Nephron progenitor cell (in vitro differentiated cells): ENCODE data around the gene RAB36.

Experiments
- DNase-seq: peaks from one replicate; pipeline ENCODE4 v3.0.0; 2021
- H3K27ac Mint-ChIP-seq: 2 replicates; pipeline ENCODE4 v1.8.0; 2021; ENCODE audit warnings: mild to moderate bottlenecking, moderate library complexity, mixed read lengths
- H3K27me3 Mint-ChIP-seq: 2 replicates; pipeline ENCODE4 v1.8.0; 2021; ENCODE audit warnings: mild to moderate bottlenecking, low read depth, mixed read lengths; ENCODE audit not compliant: poor library complexity
- H3K36me3 Mint-ChIP-seq: 2 replicates; pipeline ENCODE4 v1.8.0; 2021; ENCODE audit warnings: low read depth, mixed read lengths
- H3K4me1 Mint-ChIP-seq: 2 replicates; pipeline ENCODE4 v1.8.0; 2021; ENCODE audit warnings: mixed read lengths
- H3K4me3 Mint-ChIP-seq: 2 replicates; pipeline ENCODE4 v1.8.0; 2021; ENCODE audit warnings: mild to moderate bottlenecking, moderate library complexity, mixed read lengths
- H3K9me3 Mint-ChIP-seq: 2 replicates; pipeline ENCODE4 v1.8.0; 2021; ENCODE audit warnings: mild to moderate bottlenecking, moderate library complexity, mixed read lengths
- TF ChIP-seq, protein P1 (sequence below): fragments of 200-600 bp; sonication (generic); IDR thresholded peaks from 2 replicates; pipeline ENCODE4 v1.5.0; 2021; ENCODE audit warnings: antibody characterized with exemption

The RAB36 gene

DNA sequence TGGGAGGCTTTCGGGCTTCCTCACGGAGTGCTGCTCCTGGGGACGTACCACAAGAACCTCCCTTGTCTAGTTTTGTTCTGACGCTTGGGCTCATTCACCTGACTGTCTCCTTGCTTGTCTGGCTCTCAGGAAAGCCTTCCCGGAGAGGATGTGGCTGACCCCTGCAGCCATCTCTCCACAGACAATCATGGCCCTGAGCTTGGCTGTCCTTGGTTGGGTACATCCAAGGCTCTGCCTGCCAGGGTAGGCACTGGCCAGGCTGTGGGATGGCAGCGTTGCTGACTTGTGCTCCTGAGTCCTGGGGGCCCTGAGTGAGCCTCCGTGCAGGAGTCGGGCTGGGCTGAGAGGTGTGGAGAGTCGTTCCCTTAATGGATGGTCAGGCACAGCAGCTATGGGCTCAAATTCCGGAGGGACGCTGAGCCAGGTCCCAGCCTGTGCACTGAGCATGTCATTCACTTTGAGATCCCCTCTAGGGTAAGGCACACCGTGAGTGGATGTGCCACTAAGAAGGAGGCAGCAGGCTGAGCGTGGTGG, 67.8 kb downstream of the RAB36 start:
- H3K27ac Mint-ChIP-seq: no peak overlapping the region
- no peak for DNase-seq
- TF ChIP-seq, protein P1, sequence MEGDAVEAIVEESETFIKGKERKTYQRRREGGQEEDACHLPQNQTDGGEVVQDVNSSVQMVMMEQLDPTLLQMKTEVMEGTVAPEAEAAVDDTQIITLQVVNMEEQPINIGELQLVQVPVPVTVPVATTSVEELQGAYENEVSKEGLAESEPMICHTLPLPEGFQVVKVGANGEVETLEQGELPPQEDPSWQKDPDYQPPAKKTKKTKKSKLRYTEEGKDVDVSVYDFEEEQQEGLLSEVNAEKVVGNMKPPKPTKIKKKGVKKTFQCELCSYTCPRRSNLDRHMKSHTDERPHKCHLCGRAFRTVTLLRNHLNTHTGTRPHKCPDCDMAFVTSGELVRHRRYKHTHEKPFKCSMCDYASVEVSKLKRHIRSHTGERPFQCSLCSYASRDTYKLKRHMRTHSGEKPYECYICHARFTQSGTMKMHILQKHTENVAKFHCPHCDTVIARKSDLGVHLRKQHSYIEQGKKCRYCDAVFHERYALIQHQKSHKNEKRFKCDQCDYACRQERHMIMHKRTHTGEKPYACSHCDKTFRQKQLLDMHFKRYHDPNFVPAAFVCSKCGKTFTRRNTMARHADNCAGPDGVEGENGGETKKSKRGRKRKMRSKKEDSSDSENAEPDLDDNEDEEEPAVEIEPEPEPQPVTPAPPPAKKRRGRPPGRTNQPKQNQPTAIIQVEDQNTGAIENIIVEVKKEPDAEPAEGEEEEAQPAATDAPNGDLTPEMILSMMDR: no peak
- peaks cover 9% of the 10 kb centered on the region for H3K27me3 Mint-ChIP-seq
- peaks cover 9% of the 10 kb centered on the region for H3K36me3 Mint-ChIP-seq
- no peak overlapping the region for H3K4me3 Mint-ChIP-seq
- H3K9me3 Mint-ChIP-seq: no peaks in the 10 kb centered on the region
- H3K4me1 Mint-ChIP-seq: peaks cover 57% of the 10 kb centered on the region

DNA sequence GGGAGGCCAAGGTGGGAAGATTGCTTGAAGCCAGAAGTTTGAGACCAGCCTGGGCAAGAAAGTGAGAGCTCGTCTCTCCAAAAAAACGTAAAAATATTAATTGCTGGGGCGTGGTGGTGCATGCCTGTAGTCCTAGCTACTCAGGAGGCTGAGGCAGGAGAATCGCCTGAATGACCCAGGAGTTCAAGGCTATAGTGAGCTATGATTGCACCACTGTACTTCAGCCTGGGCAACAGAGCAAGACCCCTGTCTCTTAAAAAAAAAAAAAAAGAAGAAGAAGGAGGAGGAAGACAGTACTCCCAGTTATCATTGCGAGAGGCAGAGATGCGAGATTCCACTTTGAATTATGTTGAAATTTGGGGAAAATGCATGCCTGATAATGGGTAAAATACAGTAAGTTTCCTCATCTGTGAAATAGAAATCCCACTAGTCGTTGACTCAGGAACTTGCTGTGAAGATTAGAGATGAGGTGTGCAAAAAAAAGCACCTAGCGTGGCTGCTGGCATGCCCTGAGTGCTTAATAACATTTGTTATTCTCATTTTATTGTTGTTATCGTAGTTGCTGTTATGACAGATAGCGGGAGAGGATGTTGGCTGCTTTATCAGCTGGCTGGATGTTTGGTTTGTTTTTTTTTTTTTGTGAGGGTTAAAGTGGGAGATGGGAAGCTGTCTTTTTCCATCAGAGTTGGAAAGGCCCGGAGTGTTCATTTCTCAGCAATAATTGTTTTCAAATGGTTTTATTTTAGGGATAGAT, 68.5 kb downstream of the RAB36 start:
- no peak for DNase-seq
- Mint-ChIP-seq H3K9me3 (no peaks in the 10 kb centered on the region), H3K27me3 (peaks cover 9% of the 10 kb centered on the region), H3K36me3 (peaks cover 7% of the 10 kb centered on the region), H3K4me1 (peaks cover 61% of the 10 kb centered on the region), H3K27ac (no peak overlapping the region), H3K4me3 (no peak overlapping the region)
- TF ChIP-seq, protein P1: no peak
